NCI-H510A (cell line): ENCODE results near the gene WAS.
A peak's percentile ranks its signal among the peaks of the same experiment; 100 is the strongest.
"Not testable (repeated sequence)": the region's sequence is repeated elsewhere in the genome, so short reads cannot be mapped to it uniquely, and the experiment has no call there.

ENCODE experiments used
- DNase-seq: peaks from one replicate; lab custom pipeline; 2025; lab: John Stamatoyannopoulos, UW

Gene WAS

DNA sequence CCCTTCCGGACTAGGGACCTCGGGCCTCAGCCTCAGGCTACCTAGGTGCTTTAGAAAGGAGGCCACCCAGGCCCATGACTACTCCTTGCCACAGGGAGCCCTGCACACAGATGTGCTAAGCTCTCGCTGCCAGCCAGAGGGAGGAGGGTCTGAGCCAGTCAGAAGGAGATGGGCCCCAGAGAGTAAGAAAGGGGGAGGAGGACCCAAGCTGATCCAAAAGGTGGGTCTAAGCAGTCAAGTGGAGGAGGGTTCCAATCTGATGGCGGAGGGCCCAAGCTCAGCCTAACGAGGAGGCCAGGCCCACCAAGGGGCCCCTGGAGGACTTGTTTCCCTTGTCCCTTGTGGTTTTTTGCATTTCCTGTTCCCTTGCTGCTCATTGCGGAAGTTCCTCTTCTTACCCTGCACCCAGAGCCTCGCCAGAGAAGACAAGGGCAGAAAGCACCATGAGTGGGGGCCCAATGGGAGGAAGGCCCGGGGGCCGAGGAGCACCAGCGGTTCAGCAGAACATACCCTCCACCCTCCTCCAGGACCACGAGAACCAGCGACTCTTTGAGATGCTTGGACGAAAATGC, at the start of gene WAS:
WAS (plus strand) TSS at position 389 of the 572 bp plus-strand sequence; CDS start at position 444, 55 bp downstream.
- no peak for DNase-seq

GRCh38 chrX:48636301-48636700, 47.3 kb upstream of the WAS start:
- DNase-seq: no peak

DNA sequence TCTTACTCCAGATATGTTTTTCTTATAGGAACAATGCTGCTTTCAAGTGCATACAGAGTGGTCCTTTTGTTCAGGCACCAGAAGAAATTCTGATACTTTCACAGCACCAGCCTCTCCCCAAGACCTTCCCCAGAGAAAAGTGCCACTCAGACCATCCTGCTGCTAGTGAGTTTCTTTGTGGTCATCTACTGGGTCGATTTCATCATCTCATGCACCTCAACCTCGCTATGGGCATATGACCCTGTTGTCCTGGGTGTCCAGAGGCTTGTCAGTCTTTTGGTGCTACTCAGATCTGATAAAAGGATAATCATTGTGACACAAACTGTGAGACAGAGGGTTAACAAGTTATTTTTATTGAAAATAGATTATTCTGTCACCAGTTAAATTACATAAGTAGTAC, 46.8 kb upstream of the WAS start:
- DNase-seq: no peak

- no peak for DNase-seq
These were observed 37.9 kb upstream of the WAS start for GRCh38 chrX:48645669-48646068.

DNA sequence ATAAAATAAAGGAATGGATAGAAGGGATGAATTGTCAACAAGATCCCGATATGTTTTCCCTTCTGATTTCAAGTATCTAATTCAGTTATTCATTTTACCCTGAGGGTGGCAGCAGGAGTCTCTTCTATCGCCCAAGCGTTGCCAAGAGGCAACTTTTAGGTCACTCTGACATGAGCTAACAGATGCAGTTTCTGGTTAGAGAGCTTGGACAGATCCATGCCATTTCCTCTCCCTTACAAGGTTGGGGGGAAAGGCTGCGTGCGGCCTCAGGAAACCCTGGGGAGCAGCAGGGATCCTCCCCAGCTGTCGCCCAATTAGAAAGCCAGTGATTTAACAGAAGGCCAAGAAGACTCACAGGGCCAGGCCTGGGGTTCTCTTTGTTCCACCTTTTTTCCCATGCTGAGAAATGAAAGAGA, 35.3 kb upstream of the WAS start:
- no peak for DNase-seq

DNA sequence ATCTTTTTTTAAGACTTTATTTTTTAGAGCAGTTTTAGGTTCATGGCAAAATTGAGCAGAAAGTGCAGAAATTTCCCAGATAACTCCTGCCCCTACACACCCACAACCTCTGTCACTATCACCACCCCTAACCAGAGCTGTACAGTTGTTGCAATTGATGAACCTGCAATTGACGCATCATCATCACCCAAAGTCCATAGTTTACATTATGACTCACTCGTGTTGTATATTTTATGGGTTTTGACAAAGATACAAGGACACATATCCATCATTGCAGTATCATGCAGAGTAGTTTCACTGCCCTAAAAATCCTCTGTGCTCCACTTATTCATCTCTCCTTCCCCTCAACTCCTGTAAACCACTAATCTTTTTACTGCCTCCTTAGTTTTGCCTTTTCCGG, 34.5 kb upstream of the WAS start:
- DNase-seq: no peak

DNA sequence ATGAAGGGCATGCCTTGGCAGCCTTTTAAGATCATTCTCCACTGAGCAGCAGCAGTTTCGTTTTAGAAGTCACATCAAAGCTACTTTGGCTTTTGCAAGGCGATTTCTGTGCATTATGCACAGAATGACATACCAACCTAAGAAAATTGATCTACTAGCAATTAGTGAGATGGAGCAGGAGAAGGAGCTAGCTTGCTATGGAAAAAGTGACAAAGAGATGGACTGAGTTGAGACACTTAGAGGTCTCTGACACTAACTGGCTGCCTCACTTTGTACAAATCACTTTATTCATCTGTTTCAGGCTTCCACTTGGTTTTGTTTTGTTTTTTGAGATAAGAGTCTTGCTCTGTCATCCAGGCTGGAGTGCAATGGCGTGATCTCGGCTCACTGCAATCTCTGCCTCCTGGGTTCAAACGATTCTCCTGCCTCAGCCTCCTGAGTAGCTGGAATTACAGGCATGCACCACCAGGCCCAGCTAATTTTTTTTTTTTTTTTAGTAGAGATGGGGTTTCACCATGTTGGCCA, 31.5 kb upstream of the WAS start:
- DNase-seq: not testable (repeated sequence)

DNA sequence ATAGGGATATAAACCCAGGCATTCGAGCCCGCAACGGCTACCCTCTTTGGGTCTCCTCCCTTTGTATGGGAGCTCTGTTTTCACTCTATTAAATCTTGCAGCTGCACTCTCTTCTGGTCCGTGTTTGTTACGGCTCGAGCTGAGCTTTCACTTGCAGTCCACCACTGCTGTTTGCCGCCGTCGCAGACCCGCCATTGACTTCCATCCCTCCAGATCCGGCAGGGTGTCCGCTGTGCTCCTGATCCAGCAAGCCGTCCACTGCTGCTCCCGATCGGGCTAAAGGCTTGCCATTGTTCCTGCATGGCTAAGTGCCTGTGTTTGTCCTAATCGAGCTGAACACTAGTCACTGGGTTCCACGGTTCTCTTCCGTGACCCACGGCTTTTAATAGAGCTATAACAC, 28.9 kb upstream of the WAS start:
- DNase-seq: not testable (repeated sequence)

DNA sequence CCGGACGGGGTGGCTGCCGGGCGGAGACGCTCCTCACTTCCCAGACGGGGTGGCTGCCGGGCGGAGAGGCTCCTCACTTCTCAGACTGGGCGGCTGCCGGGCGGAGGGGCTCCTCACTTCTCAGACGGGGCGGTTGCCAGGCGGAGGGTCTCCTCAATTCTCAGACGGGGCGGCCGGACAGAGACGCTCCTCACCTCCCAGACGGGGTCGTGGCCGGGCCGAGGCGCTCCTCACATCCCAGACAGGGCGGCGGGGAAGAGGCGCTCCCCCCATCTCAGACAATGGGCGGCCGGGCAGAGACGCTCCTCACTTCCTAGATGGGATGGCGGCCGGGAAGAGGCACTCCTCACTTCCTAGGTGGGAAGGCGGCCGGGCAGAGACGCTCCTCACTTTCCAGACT, 23.9 kb upstream of the WAS start:
- not testable (repeated sequence) for DNase-seq

DNA sequence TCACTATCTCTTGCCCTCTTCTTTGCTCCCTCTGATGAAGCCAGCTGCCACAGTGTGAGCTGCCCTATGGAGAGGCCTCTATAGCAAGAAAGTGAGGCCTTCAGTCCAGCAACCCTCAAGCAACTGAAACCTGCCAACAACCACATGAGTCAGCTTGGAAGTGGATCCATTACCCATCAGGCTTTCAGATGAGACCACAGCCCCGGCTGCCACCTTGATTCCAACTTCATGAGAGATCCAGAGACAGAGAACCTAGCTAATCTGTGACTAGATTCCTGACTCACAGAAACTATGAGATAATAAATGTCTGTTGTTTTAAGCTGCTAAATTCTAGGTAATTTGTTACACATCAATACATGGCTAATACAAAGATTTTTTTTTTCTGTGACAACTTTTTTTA, 20.4 kb upstream of the WAS start:
- no peak for DNase-seq

GRCh38 chrX:48664156-48664555, 19.4 kb upstream of the WAS start:
- DNase-seq: no peak

GRCh38 chrX:48665991-48666390, 17.6 kb upstream of the WAS start:
- DNase-seq: no peak

GRCh38 chrX:48666649-48667048, 16.9 kb upstream of the WAS start:
- DNase-seq: no peak

GRCh38 chrX:48667509-48667908, 16.1 kb upstream of the WAS start:
- DNase-seq: no peak

DNA sequence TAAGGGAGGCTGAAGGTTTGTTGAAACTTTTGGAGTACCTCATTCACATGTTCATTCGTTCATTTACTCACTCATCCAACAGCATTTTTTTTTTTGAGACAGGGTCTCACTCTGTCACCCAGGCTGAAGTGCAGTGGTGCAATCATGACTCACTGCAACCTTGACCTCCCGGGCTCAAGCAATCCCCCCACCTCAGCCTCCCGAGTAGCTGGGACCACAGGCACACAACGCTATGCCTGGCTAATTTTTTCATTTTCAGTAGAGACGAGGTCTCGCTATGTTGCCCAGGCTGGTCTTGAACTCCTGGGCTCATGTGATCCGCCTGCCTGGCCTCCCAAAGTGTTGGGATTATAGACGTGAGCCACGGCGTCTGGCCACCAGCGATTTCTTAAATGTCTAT, 15.4 kb upstream of the WAS start:
- DNase-seq: not testable (repeated sequence)

DNA sequence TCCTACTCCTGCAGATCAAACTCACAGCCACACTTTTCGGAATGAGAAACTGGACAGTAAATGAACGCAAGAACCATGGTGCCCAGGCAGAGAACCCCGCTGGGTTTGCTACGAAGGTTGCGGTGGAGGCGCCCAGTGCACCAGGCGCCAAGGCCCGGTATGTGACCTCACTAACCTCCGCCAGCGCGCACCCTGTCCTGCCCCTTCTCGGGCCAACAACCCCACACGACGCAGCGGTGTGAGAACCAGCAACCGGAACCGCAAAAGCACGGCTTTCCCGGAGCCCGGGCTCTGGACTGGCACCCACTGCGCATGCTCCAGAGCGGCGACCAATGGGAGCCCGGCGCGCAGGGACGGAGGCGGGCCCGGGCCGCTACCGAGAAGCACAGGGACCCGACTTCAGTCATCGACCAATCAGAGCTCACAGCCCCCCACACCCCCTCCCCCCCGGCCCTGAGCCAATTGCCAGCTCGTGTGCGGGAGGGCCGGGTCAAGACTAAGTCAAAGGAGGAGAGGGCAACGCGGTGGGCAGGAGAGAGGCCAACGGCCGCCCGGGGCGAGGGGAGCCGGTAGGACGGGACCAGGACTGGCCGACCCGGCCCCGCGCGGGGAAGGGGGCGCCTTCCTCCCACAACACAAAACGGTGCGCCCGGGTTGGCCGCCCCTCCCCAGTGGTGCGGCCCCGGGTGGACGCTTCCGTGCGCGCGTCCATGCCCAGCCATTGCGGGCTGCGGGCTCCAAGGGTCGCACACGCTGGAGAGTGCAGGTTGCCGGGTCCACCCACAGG, 7.3 kb upstream of the WAS start:
- peak; percentile 85 for DNase-seq

DNA sequence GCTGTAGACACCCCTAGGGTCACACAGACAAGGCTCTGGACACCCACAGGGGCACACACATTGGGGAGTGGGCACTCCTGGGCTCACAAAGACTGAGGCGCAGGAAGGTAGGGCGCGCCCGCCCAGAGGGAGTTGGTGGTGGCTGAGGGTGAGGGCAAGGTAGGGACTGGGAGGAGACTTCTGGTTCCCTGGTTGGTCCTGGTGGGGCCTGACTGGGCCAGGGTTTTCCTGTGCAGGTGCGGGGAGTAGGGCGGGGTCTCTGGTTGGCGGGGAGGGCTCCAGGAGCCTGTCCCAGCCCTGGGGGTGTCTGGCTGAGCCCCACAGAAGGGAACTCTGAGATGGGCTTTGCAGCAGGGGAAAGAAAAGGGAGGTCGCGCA, 6.7 kb upstream of the WAS start:
- DNase-seq: peak; percentile 9

- no peak for DNase-seq
These were observed 6.1 kb upstream of the WAS start for GRCh38 chrX:48677516-48677915.

DNA sequence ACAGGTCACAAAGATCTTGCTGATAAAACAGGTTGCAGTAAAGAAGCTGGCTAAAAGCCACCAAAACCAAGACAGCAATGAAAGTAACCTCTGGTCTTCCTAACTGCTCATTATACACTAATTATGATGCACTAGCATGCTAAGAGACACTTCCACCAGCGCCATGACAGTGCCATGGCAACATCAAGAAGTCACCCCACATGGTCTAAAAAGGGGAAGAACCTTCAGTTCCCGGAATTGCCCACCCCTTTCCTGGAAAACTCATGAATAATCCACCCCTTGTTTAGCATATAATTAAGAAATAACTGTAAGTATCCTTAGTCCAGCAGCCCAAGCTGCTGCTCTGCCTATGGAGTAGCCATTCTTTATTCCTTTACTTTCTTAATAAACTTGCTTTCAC, 3.1 kb upstream of the WAS start:
- DNase-seq: not testable (repeated sequence)

DNA sequence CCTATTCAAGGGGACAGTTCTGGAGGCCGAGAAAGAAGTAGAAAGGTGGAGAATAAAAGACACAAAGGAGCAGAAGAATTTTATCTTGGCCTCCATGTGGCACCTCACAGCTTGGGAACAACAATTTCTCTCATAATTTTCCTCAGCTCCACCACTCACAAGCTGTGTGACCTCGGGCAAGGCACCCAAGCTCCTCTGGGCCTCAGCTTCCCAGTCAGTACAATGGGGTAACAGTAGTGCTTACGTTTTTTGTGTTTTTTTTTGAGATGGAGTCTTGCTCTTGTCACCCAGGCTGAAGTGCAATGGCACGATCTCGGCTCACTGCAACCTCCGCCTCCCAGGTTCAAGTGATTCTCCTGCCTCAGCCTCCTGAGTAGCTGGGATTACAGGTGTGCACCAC, 2.7 kb upstream of the WAS start:
- DNase-seq: not testable (repeated sequence)

GRCh38 chrX:48681539-48682183, 1.9 kb upstream of the WAS start:
- no peak for DNase-seq

DNA sequence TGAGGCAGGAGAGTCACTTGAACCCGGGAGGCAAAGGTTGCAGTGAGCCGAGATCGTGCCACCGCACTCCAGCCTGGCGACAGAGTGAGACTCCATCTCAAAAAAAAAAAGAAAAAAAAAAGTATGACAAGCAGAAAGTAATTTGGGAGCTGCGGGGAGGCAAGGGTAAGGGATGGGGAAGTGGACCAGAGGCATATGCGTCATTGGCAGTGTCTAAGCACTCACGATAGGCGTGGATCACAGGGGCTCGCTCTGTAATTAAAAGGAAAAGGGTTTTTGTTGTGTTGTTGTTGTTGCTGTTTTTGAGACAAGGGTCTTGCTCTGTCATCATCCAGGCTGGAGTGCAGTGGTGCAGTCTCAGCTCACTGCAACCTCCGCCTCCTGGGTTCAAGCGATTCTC, 804 bp upstream of the WAS start:
- DNase-seq: not testable (repeated sequence)

DNA sequence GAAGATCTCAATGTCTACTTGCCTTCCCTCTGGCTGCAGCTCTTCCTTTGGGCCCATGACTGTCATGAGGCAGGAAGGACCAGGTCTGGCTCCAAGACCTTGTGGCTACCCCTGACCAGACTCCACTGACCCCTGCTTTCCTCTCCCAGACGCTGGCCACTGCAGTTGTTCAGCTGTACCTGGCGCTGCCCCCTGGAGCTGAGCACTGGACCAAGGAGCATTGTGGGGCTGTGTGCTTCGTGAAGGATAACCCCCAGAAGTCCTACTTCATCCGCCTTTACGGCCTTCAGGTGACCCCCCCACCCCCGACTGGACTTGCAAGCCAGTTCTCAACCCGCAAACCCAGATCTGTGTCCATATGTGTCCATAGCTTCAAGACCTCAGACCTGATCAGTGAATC, 535 bp downstream of the WAS start:
- no peak for DNase-seq
